Fibroblast of lung (primary cell): Measurements from ENCODE around the gene FTSJ1. TPM values are rescaled to one million over a fixed set of nuclear protein-coding genes. Genes with fewer than 3 reads are reported as not detected.
A peak's percentile ranks its signal among the peaks of the same experiment; 100 is the strongest.

Experiments used
- DNase-seq, 2 donors: peaks; one replicate each; pipeline versions ENCODE4 v3.0.0 to v3.0.0-alpha.2; 2010; ENCODE audit warnings: low read depth in 2 of 2
- H2AFZ ChIP-seq: 2 replicates; pipeline ENCODE4 v1.5.1; 2012; ENCODE audit warnings: low read length, control low read depth, inconsistent platforms
- H3K27ac ChIP-seq: 2 replicates; pipeline ENCODE4 v1.5.1; 2011; ENCODE audit warnings: low read length, control low read depth; ENCODE audit not compliant: insufficient read depth
- H3K27me3 ChIP-seq: 2 replicates; pipeline ENCODE4 v1.5.1; 2011; ENCODE audit warnings: mild to moderate bottlenecking, low read length; ENCODE audit not compliant: control insufficient read depth, insufficient read depth
- H3K36me3 ChIP-seq: 2 replicates; pipeline ENCODE4 v1.5.1; 2011; ENCODE audit warnings: low read length; ENCODE audit not compliant: control insufficient read depth, insufficient read depth
- H3K4me1 ChIP-seq: 2 replicates; pipeline ENCODE4 v1.5.1; 2011; ENCODE audit warnings: low read length; ENCODE audit not compliant: control insufficient read depth, insufficient read depth; ENCODE audit errors: extremely low read depth
- H3K4me2 ChIP-seq: 2 replicates; pipeline ENCODE4 v1.5.1; 2011; ENCODE audit warnings: low read length, control low read depth; ENCODE audit not compliant: insufficient read depth; ENCODE audit errors: extremely low read depth
- H3K4me3 ChIP-seq, 4 experiments: fragments of 200-600 bp in 1 of 4; sonication (generic) in 1 of 4; replicated peaks in 1 of 4; 2 replicates each; pipeline ENCODE4 v1.5.1; 2011 to 2016; ENCODE audit warnings: low read length in 4 of 4, low read depth in 3 of 4, mild to moderate bottlenecking in 3 of 4, control low read depth in 2 of 4, inconsistent platforms in 1 of 4, mixed read lengths in 1 of 4; ENCODE audit not compliant: insufficient read depth in 1 of 4; ENCODE audit errors: control extremely low read depth in 1 of 4
- H3K79me2 ChIP-seq: 2 replicates; pipeline ENCODE4 v1.5.1; 2012; ENCODE audit warnings: mild to moderate bottlenecking, low read length, inconsistent platforms; ENCODE audit not compliant: control insufficient read depth, insufficient read depth
- H3K9ac ChIP-seq: 2 replicates; pipeline ENCODE4 v1.5.1; 2011; ENCODE audit warnings: mild to moderate bottlenecking, low read length, control low read depth; ENCODE audit not compliant: insufficient read depth
- H3K9me3 ChIP-seq: 2 replicates; pipeline ENCODE4 v1.5.1; 2012; ENCODE audit warnings: low read depth, low read length; ENCODE audit not compliant: control insufficient read depth, insufficient read depth
- H4K20me1 ChIP-seq: 2 replicates; pipeline ENCODE4 v1.5.1; 2011; ENCODE audit warnings: low read length; ENCODE audit not compliant: control insufficient read depth, insufficient read depth; ENCODE audit errors: extremely low read depth
- CTCF ChIP-seq, 2 donors: IDR thresholded peaks in 1 of 2; conservative IDR thresholded peaks in 1 of 2; 1 replicate in 1 of 2; 2 replicates in 1 of 2; pipeline ENCODE4 v1.5.1; 2011 to 2012; ENCODE audit warnings: low read length in 2 of 2, control low read depth in 1 of 2, inconsistent platforms in 1 of 2, low read depth in 1 of 2, mild to moderate bottlenecking in 1 of 2
- EZH2 ChIP-seq: IDR thresholded peaks from 2 replicates; pipeline ENCODE4 v1.5.1; 2012; ENCODE audit warnings: low read length, control low read depth, mild to moderate bottlenecking; ENCODE audit errors: missing control alignments
- polyA plus RNA-seq, 2 donors: library from polyadenylated mRNA; depleted of rRNA in 1 of 2; stranded (reverse) in 1 of 2; unstranded in 1 of 2; fragments of >200 nt; gene quantifications; 2 replicates each; pipeline ENCODE4 v1.2.1, GENCODE V29; 2011 to 2012; ENCODE audit warnings: missing spikeins in 1 of 2
- total RNA-seq: library from RNA; depleted of rRNA; stranded (reverse); fragments of >200 nt; gene quantifications from 2 replicates; pipeline ENCODE4 v1.2.1, GENCODE V29; 2014

The FTSJ1 gene
- total and polyA plus RNA-seq, 2 donors (not counting 1 experiment from before 2014, with no cell fraction given) = 29.4 to 30.2 TPM

GRCh38 chrX:48493890-48494364, 17.9 kb downstream of the FTSJ1 start:
- Histone ChIP-seq H3K4me3 (no peak overlapping the region), H2AFZ (no peak overlapping the region), H3K27ac (no peak overlapping the region), H3K4me1 (peaks cover 4% of the 10 kb centered on the region), H3K4me2 (no peak overlapping the region), H3K79me2 (no peaks in the 10 kb centered on the region), H3K36me3 (no peaks in the 10 kb centered on the region), H3K27me3 (no peaks in the 10 kb centered on the region), H3K9me3 (no peaks in the 10 kb centered on the region), H3K9ac (no peak overlapping the region), H4K20me1 (no peaks in the 10 kb centered on the region)
- peak; percentile 32 to 50 for DNase-seq
- TF ChIP-seq CTCF (conservative IDR thresholded peaks at IDR 0.05 in 1 of 2, IDR thresholded peaks at IDR 0.05 in 1 of 2; ENCODE audit: low read depth in 1 of 2, low read length in 2 of 2) = peak; percentile 36 to 38
- TF ChIP-seq EZH2 = no peak

- H4K20me1 ChIP-seq = no peaks in the 10 kb centered on the region
- H3K4me1 ChIP-seq = peaks cover 4% of the 10 kb centered on the region
- no peak for DNase-seq
- H3K9ac ChIP-seq = no peak overlapping the region
- no peaks in the 10 kb centered on the region for H3K27me3 ChIP-seq
- no peak overlapping the region for H2AFZ ChIP-seq
- no peak for TF ChIP-seq CTCF (conservative IDR thresholded peaks at IDR 0.05 in 1 of 2, IDR thresholded peaks at IDR 0.05 in 1 of 2; ENCODE audit: low read depth in 1 of 2, low read length in 2 of 2)
- no peak for TF ChIP-seq EZH2
- H3K4me2 ChIP-seq = no peak overlapping the region
- H3K36me3 ChIP-seq = no peaks in the 10 kb centered on the region
- no peak overlapping the region for H3K27ac ChIP-seq
- no peak overlapping the region for H3K4me3 ChIP-seq
- no peaks in the 10 kb centered on the region for H3K9me3 ChIP-seq
- H3K79me2 ChIP-seq = no peaks in the 10 kb centered on the region
Observed at GRCh38 chrX:48496660-48497059, 20.7 kb downstream of the FTSJ1 start.

GRCh38 chrX:48497871-48498270, 21.9 kb downstream of the FTSJ1 start:
- DNase-seq = no peak
- TF ChIP-seq EZH2 (no peak), CTCF (conservative IDR thresholded peaks at IDR 0.05 in 1 of 2, IDR thresholded peaks at IDR 0.05 in 1 of 2; ENCODE audit: low read depth in 1 of 2, low read length in 2 of 2) (no peak)
- Histone ChIP-seq H3K4me3 (no peak overlapping the region), H3K9me3 (no peaks in the 10 kb centered on the region), H3K4me2 (no peak overlapping the region), H3K27me3 (no peaks in the 10 kb centered on the region), H2AFZ (no peak overlapping the region), H3K27ac (peak overlapping the region; percentile 41), H3K4me1 (peaks cover 2% of the 10 kb centered on the region), H3K9ac (no peak overlapping the region), H3K36me3 (no peaks in the 10 kb centered on the region), H3K79me2 (no peaks in the 10 kb centered on the region), H4K20me1 (no peaks in the 10 kb centered on the region)
